Stimulated activated effector memory CD8-positive, alpha-beta T cell treated with anti-CD3 and anti-CD28 coated beads, Interleukin-12 subunit alpha, Interleukin-12 subunit beta, amount 100 ng/mL, for 72 hours (primary cell): Measurements from ENCODE around the gene TFAP2A.
A peak's percentile ranks its signal among the peaks of the same experiment; 100 is the strongest.

Experiments
- ATAC-seq: fragments of 150-1000 bp; cut with Tn5 transposase; 2 replicates; pipeline ENCODE4 v1.10.0; 2021
- DNase-seq, 2 donors: peaks; one replicate each; pipeline ENCODE4 v3.0.0; 2021 to 2022; ENCODE audit warnings: low spot score in 2 of 2
- H3K27ac Mint-ChIP-seq: one replicate; pipeline ENCODE4 v1.8.0; 2022; ENCODE audit warnings: mild to moderate bottlenecking, mixed read lengths
- H3K36me3 Mint-ChIP-seq: one replicate; pipeline ENCODE4 v1.8.0; 2022; ENCODE audit warnings: mild to moderate bottlenecking, mixed read lengths
- H3K4me1 Mint-ChIP-seq: one replicate; pipeline ENCODE4 v1.8.0; 2022; ENCODE audit warnings: mixed read lengths
- H3K4me3 Mint-ChIP-seq: one replicate; pipeline ENCODE4 v1.8.0; 2022; ENCODE audit warnings: mild to moderate bottlenecking, mixed read lengths
- H3K9me3 Mint-ChIP-seq: one replicate; pipeline ENCODE4 v1.8.0; 2022; ENCODE audit warnings: mixed read lengths

Gene TFAP2A

DNA sequence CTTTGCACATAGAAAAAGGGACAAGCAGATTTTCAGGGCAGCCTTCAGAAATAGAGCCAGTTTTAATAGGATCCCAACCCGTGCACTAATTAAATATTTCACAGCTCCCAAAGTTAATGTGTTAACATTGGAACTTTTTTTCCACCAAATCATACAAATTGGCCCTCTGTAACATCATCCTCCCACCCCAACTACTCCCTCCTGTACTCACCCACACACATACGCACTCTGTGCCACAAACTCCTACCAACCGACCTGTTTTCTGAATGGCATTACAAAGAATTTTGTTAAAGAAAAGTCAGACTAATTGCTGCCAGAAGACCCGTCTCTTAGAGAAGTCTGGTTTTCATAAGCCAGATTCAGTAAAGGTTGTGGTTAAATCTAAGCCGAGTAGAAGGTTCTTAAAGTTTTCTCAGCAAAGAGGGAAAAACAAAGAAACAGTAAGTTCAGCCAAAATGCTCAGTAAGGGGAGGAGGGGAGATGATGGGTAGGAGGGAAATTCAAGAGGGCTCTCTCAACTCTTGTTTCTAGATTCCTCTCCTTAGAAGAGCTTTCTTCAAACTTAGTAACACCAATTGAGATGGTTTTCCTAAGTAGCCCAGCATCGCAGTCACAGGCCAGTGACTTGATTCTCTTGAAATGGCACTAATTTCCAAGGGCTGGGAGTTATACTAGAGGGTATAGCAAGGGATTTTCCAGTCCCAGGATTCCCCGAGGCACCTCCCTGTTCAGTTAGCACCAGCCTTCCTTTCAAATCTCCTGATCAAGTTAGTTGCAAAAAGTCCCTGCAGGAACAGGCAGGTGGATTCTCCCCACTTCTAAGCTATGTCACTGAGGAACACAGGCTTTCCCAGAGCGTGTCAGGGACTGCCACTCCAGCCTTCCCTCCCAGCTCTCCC, 27.9 kb downstream of the TFAP2A start:
- DNase-seq (no peak), ATAC-seq (no peak)
- peaks cover 8% of the 10 kb centered on the region for H3K4me1 Mint-ChIP-seq
- no peak overlapping the region for H3K4me3 Mint-ChIP-seq
- no peak overlapping the region for H3K27ac Mint-ChIP-seq
- H3K9me3 Mint-ChIP-seq, result peaks cover 7% of the 10 kb centered on the region
- H3K36me3 Mint-ChIP-seq, result no peaks in the 10 kb centered on the region

DNA sequence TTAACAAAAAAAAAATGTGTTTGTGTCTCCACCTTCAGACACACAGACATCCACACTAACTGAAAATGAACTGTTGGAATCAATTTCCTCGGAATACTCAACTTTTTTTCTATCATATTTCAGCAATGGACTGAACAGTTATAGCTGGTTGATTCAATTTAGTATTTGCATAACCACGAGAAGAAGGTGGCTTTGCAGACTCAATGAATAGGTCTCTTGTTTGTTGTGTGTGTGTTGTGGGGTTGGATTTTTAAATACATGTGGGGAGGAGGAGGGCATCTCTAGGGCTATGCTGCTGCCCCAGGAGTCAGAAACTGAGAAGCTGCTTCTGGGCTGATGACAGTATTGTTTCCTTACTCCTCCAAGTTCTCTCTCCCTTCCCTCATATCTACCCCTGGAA, 28.7 kb downstream of the TFAP2A start:
- DNase-seq (no peak), ATAC-seq (no peak)
- Mint-ChIP-seq H3K9me3 (peaks cover 7% of the 10 kb centered on the region), H3K4me3 (no peak overlapping the region), H3K4me1 (peaks cover 8% of the 10 kb centered on the region), H3K27ac (no peak overlapping the region), H3K36me3 (no peaks in the 10 kb centered on the region)

DNA sequence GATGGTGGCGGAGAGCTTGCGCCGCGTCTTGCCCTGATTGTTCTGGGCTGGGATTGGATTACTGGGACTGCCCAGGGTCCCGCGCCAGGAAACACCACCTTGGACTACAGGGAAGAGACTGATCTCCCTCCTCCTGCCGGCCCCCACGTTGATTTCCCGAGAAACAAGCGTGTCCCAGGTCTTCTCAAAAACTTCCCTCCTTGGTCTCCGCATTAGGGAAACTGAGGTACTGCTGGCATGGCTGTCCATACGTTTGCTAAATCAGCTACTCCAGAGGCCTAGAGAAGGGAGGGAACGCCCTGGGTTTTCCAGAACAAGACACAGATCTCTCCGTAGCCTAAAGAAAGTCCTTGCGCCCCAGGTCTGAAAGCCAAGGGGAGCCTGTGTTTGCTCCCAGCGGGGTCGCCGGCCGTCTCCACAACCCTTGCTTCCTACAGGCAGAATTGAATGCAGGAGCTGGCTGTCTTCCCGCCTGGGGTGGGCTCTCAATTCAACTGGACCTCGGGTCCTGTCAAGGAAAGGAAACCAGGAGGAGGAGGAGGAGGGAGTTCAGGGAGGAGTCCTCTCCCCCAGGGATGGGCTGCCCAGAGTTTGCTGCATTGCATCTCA, 29.2 kb downstream of the TFAP2A start:
- Mint-ChIP-seq H3K9me3 (peaks cover 7% of the 10 kb centered on the region), H3K4me3 (no peak overlapping the region), H3K4me1 (peaks cover 8% of the 10 kb centered on the region), H3K27ac (no peak overlapping the region), H3K36me3 (no peaks in the 10 kb centered on the region)
- ATAC-seq, result no peak
- no peak for DNase-seq

DNA sequence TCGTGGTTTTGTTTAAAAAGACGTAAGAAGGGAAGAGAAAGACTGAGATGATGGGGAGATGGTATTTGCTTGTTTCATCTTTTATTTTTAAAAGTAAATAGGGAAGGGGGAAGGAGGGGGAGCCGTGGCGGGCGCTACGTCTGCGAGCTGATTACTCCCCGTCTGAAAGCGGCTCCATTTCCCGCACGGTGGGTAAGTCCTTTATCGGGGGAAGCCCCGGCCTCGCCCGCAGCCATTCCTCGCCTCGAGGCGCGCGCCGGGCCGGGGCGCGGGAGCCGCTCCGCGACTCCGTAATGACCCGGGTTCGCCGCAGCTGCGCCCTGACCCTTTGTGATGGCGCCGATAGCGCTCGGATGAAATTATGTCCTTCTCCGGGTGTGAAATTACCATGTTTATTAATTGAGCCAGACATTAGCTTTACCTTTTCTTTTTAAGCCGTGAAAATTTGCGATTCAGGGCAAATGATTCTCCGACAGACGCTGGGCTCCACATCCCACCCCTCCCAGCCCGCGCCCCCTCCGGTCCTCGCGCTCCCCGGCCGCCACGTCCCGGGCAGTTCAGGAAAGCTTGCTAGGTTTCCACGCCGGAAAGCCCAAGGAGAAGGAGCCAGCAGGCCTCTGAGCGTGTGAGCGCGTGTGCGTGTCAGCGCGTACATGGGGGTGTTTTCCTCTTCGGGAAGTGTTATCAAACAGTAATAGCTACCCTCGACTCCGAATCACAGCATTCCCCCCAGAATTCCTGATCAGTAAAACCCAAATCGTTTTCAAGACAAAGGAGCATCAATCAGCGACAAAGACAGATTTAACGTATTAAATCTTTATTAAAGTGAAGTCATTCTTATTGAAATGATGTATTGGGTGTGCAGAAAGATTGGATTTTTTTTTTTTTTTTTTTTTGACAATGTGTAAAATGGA, 30.0 kb downstream of the TFAP2A start:
- Mint-ChIP-seq H3K4me3 (no peak overlapping the region), H3K27ac (no peak overlapping the region), H3K36me3 (no peaks in the 10 kb centered on the region), H3K9me3 (peaks cover 5% of the 10 kb centered on the region), H3K4me1 (peaks cover 8% of the 10 kb centered on the region)
- DNase-seq (no peak), ATAC-seq (no peak)

DNA sequence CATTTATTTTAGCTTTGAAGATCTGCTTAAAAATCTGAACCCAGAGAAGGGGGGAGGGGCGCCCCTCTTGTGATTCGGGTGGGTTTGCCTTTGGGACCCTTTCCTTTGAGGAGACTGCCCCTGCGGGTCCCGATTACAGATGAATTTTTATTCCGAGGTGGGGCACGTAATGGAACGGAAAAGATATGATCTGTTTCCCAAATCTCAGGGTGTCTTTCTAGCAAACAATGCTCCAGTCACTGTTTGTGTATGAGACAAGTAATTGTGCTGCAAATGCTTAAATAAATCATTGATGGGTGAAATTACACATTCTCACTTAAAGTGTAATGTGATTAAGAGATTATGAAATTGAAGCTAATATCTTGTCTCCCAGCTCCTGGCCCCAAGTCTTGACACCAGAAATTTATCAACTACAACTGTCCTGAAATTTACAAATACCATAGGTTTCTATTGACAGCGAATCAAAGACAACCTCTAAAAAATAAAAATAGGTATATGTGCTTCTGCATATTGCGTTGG, 30.7 kb downstream of the TFAP2A start:
- no peak overlapping the region for H3K4me3 Mint-ChIP-seq
- ATAC-seq (no peak), DNase-seq (no peak)
- H3K36me3 Mint-ChIP-seq, result no peaks in the 10 kb centered on the region
- no peak overlapping the region for H3K27ac Mint-ChIP-seq
- peaks cover 8% of the 10 kb centered on the region for H3K4me1 Mint-ChIP-seq
- H3K9me3 Mint-ChIP-seq, result peaks cover 3% of the 10 kb centered on the region

DNA sequence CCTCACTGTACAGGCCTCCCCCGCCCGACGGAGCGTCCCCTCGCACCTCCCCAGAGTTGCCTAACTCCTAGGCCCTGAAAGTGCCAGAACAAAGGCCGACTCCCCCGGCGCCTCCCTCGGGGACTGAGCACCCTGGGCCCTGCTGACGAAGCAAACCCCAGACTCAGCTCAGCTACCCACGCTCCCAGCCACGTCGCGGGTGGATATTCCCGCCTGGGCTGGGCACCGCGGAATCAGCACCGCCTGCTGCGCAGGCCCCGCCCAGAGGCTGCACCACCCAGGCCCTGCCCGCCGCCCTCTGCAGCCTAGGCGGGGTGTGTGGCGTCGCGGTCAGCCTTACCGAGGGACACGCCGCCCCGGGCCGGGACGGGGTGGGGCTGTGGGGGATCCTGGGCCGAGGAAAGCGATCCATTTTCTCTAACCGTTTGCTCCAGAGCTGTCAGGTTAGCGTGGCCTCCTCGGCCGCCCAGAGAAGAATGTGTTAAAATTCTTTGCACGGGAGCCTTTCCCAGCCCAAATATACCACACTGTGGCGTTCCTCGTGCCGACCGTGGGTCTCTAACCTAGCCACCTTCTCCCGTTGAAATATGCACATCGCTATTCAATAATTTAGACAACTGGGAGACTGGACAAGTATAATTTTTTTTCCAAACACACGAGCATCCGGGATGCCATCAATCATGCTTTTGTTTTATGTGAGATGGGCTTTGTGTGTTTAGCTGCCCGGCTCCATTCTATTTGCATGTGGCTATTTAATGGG, 31.4 kb downstream of the TFAP2A start:
- Mint-ChIP-seq H3K9me3 (peaks cover 3% of the 10 kb centered on the region), H3K36me3 (no peaks in the 10 kb centered on the region), H3K4me3 (no peak overlapping the region), H3K27ac (no peak overlapping the region), H3K4me1 (peaks cover 8% of the 10 kb centered on the region)
- ATAC-seq (peak; percentile 21), DNase-seq (no peak)

DNA sequence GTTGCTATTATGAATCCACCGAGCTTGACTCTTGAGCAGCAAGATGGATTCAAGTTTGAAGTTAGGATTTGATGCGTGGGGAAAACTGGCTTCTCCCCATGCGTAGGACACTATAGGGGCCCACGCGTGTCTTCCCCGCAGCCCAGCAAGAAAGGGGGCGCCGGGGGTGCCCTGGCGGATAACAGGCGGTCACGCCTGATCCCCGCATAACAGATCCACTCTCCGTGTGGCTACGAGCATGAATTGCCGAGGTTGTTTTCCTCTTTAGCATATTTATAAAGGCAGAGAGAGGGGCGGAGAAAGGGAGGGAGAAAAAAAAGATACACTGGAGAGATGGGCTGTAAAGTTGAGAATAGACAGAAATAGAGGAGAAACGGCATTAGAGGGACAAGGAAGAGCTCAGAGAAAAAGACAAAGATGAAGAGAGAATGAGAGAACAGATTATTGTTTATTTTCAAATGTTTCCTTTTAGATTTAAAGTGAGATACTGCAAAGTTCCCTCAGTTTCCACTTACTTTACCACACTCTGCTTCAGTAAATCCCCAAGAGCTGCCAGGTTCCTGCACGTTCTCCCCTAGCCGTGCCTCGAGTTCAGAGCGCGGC, 32.0 kb downstream of the TFAP2A start:
- H3K27ac Mint-ChIP-seq, result no peak overlapping the region
- no peaks in the 10 kb centered on the region for H3K36me3 Mint-ChIP-seq
- DNase-seq, result no peak
- ATAC-seq, result no peak
- no peak overlapping the region for H3K4me3 Mint-ChIP-seq
- H3K9me3 Mint-ChIP-seq, result peaks cover 3% of the 10 kb centered on the region
- peaks cover 8% of the 10 kb centered on the region for H3K4me1 Mint-ChIP-seq

DNA sequence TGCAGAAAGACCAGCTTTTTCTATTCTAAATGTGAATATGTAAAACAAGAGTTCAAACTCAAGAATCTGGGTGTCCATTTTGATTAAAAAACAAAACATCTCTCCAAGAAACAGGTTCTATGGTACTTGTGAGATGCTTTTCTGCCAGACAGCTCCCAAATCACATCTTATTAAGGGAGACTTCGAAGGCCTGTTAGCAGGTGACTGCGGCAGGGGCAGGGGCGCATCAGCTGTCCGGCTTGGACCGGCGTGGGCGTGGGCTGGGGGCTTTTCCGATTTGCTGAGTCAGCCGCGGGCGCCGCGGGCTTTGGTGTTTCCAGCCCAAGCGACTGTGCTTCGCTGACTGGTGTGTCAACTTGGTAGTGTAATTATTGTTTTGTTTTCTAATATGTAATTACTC, 32.6 kb downstream of the TFAP2A start:
- Mint-ChIP-seq H3K9me3 (peaks cover 3% of the 10 kb centered on the region), H3K4me1 (peaks cover 8% of the 10 kb centered on the region), H3K36me3 (no peaks in the 10 kb centered on the region), H3K4me3 (no peak overlapping the region), H3K27ac (no peak overlapping the region)
- ATAC-seq (no peak), DNase-seq (no peak)

DNA sequence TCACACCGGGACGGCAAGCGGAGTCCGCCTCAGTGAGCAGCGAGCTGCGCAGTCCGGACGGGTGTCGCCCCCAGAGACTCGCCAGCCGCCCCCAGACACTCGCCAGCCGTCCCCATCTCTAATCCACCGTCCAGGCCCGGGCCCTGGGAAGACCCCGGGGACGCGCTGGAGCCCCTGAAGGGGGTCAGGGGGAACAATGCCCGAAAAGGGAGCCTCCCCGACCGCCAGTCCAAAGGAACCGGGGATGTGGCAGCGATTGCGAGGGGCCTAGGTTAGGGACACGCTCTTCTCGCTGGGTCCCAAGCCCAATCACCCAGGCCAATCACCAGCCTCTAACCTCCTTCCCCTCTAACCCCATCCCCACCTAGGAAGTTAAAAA, 33.1 kb downstream of the TFAP2A start:
- H3K9me3 Mint-ChIP-seq, result peaks cover 3% of the 10 kb centered on the region
- no peak overlapping the region for H3K27ac Mint-ChIP-seq
- H3K36me3 Mint-ChIP-seq, result no peaks in the 10 kb centered on the region

DNA sequence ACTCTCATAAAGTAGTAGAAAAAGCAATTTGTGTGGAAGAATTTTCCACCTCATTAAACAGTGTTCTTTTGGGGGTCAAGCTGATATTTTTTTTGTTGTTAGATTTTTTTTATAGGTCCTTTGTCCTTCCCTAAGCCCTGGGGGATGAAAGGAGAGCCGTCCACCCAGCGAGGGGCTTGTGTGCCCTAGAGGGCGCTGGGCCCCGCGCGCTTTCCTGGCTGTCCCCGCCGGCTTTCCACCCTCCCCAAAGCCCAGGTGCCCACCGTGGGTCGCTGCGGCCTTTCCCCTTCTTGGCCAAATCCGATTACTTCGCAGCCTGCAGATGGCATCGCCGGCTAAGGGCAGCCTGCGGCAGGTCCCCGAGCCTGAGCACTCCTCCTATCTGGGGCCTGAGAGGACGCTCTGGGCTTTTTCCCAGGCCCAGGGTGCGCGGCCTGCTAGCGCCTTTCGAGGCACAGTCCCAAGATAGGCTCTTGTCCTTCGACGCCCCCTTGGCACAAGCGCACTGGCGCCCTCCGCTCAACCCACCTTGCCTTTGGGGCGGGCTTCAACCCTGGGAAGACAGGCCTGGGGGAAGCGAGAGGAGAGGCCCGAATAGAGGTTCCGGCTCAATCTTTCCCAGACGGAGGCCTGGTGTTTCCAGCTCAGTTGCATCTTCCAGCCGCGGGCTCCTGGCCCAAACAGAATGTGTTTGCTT, 33.6 kb downstream of the TFAP2A start:
- Mint-ChIP-seq H3K4me1 (peaks cover 8% of the 10 kb centered on the region), H3K36me3 (no peaks in the 10 kb centered on the region), H3K27ac (no peak overlapping the region), H3K4me3 (no peak overlapping the region), H3K9me3 (peaks cover 3% of the 10 kb centered on the region)
- DNase-seq (no peak), ATAC-seq (no peak)

More for the DNA sequence above, 33.1 kb downstream of the TFAP2A start:
- Mint-ChIP-seq H3K4me1 (peaks cover 8% of the 10 kb centered on the region), H3K4me3 (no peak overlapping the region)
- DNase-seq (no peak), ATAC-seq (no peak)

DNA sequence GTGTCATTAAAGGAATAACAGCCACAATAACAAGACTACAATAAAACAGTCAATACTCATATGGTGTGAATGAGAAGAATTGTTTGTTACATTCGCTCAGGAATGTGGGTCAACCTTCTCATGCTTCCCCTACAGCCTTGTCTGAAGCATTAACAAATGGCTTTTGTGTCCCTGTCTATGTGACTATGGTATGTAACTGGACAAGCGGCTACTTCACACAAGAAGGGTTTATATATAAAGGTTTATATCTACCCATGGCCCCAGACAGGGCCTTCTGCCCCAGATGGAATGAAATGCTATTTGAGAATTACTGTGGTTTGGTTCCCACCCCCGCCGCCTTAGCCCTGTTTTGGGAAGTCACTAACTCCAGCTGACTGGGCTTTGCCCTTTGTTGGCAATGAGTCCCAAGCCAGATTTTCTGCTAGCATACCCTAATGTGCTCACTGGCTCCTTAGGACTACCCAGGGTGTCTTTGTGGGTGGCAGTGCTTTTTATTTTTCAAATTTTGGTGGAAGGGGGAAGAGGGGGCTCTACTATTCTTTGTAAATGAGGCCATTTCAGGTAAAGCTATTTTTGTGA, 39.4 kb downstream of the TFAP2A start:
- DNase-seq (no peak), ATAC-seq (no peak)
- Mint-ChIP-seq H3K4me1 (no peaks in the 10 kb centered on the region), H3K9me3 (no peaks in the 10 kb centered on the region), H3K4me3 (no peak overlapping the region), H3K27ac (no peak overlapping the region), H3K36me3 (no peaks in the 10 kb centered on the region)

DNA sequence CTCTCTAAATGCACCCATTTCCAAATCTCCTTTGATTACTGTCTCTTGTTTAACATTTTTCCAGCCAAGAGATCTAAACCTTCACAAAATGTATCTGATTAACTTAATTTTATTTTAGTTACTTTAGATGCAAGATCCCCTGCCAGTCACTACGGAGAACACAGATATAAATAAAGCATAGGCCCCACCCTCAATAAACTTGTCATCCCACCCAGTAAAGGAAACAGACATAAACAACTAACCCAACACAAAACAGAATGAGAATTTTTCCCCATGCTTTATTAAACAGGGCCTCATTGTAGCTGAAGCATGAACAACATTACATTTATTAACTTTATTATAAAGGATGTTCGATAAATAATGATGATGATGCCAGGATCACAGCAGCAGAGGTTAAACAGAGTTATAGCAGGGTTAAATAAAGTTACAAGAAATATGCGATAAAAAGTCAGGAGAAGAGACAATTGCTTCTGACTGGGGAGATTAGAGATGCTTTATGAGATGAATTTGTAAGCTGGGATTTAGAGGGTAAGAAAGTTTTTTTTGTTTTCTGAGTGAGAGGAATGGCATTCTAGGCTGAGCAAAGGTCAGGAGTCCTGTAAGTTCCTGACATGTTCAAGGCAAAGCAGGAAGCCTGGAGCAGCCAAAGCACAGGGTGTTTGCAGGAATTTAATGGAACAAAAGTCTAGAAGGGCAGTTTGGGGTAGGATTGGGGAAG, 41.1 kb downstream of the TFAP2A start:
- ATAC-seq (no peak), DNase-seq (no peak)
- no peaks in the 10 kb centered on the region for H3K4me1 Mint-ChIP-seq
- no peak overlapping the region for H3K4me3 Mint-ChIP-seq
- no peak overlapping the region for H3K27ac Mint-ChIP-seq
- H3K36me3 Mint-ChIP-seq, result no peaks in the 10 kb centered on the region
- no peaks in the 10 kb centered on the region for H3K9me3 Mint-ChIP-seq

DNA sequence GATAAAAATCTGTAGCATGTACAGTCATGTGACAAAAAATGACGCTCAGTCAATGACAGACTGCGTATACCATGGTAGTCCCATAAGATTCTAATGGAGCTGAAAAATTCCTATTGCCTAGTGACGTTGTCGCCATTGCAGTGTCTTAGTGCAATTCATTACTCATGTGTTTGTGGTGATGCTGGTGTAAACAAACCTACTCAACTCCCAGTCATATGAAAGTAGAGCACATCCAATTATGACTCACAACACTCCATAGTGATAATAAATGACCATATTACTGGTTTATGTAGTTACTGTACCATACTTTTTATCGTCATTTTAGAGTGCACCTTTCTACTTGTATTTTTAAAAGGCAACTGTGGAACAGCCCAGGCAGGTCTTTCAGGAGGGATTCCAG, 45.0 kb downstream of the TFAP2A start:
- peak; percentile 61 for ATAC-seq

More for the DNA sequence above, 45.0 kb downstream of the TFAP2A start:
- Mint-ChIP-seq H3K36me3 (no peaks in the 10 kb centered on the region), H3K4me3 (no peak overlapping the region), H3K9me3 (no peaks in the 10 kb centered on the region), H3K27ac (no peak overlapping the region), H3K4me1 (no peaks in the 10 kb centered on the region)
- DNase-seq, result no peak
